WTC11 (cell line): Measurements from ENCODE around the gene FCN3. TPM values are rescaled to one million over a fixed set of nuclear protein-coding genes. Genes with fewer than 3 reads are reported as not detected.

Experiments used
- ATF1 ChIP-seq: sonication (generic); formaldehyde crosslinking; IDR thresholded peaks from 2 replicates; pipeline ENCODE4 v1.8.1; 2023; ENCODE audit warnings: mild to moderate bottlenecking, moderate library complexity, missing genetic modification reagents
- CREM ChIP-seq: sonication (generic); formaldehyde crosslinking; IDR thresholded peaks from 2 replicates; pipeline ENCODE4 v1.8.1; 2022; ENCODE audit warnings: mild to moderate bottlenecking, missing genetic modification reagents, moderate library complexity
- ETV6 ChIP-seq: sonication (generic); formaldehyde crosslinking; IDR thresholded peaks from 2 replicates; pipeline ENCODE4 v1.8.1; 2022; ENCODE audit warnings: mild to moderate bottlenecking, missing genetic modification reagents
- GABPB1 ChIP-seq: sonication (generic); formaldehyde crosslinking; IDR thresholded peaks from 2 replicates; pipeline ENCODE4 v1.8.1; 2023; ENCODE audit warnings: mild to moderate bottlenecking, missing genetic modification reagents
- GTF2I ChIP-seq: fragments of 250-450 bp; sonication (Bioruptor Pico); conservative IDR thresholded peaks from 2 replicates; pipeline ENCODE4 v1.4.0; 2021; ENCODE audit warnings: mild to moderate bottlenecking
- IRF2 ChIP-seq: sonication (generic); formaldehyde crosslinking; IDR thresholded peaks from 2 replicates; pipeline ENCODE4 v1.8.0; 2022; ENCODE audit warnings: low read depth, missing genetic modification reagents, borderline replicate concordance
- NFATC4 ChIP-seq: fragments of 250-450 bp; sonication (Bioruptor Pico); IDR thresholded peaks from 2 replicates; pipeline ENCODE4 v1.9.0; 2021; ENCODE audit warnings: mild to moderate bottlenecking
- NR1H2 ChIP-seq: sonication (generic); formaldehyde crosslinking; IDR thresholded peaks from 2 replicates; pipeline ENCODE4 v1.9.0; 2021; ENCODE audit warnings: mild to moderate bottlenecking, moderate library complexity, missing genetic modification reagents
- NR2C2 ChIP-seq: sonication (generic); formaldehyde crosslinking; IDR thresholded peaks from 2 replicates; pipeline ENCODE4 v1.8.0; 2022; ENCODE audit warnings: mild to moderate bottlenecking, missing genetic modification reagents
- OVOL2 ChIP-seq: fragments of 250-450 bp; sonication (Bioruptor Pico); IDR thresholded peaks from 2 replicates; pipeline ENCODE4 v1.9.0; 2021; ENCODE audit warnings: mild to moderate bottlenecking, borderline replicate concordance
- SMAD4 ChIP-seq: sonication (generic); formaldehyde crosslinking; IDR thresholded peaks from 2 replicates; pipeline ENCODE4 v1.8.0; 2022; ENCODE audit warnings: mild to moderate bottlenecking, missing genetic modification reagents
- ZNF263 ChIP-seq: sonication (generic); formaldehyde crosslinking; IDR thresholded peaks from 2 replicates; pipeline ENCODE4 v1.8.1; 2022; ENCODE audit warnings: low read depth, mild to moderate bottlenecking, moderate library complexity, missing genetic modification reagents
- ZNF317 ChIP-seq: sonication (generic); formaldehyde crosslinking; IDR thresholded peaks from 2 replicates; pipeline ENCODE4 v1.8.1; 2023; ENCODE audit warnings: low read depth, mild to moderate bottlenecking, moderate library complexity, missing genetic modification reagents, borderline replicate concordance
- total RNA-seq: library from RNA; stranded (reverse); gene quantifications from 3 replicates; pipeline ENCODE4 v1.2.3, GENCODE V29; 2021
- TF ChIP-seq, protein P1 (sequence below): sonication (generic); formaldehyde crosslinking; IDR thresholded peaks from 2 replicates; pipeline ENCODE4 v1.8.1; 2023; ENCODE audit warnings: mild to moderate bottlenecking, moderate library complexity, missing genetic modification reagents
- TF ChIP-seq, protein P2 (sequence below): sonication (generic); formaldehyde crosslinking; IDR thresholded peaks from 2 replicates; pipeline ENCODE4 v1.8.1; 2022; ENCODE audit warnings: mild to moderate bottlenecking, moderate library complexity, missing genetic modification reagents
- TF ChIP-seq, protein P3 (sequence below): sonication (generic); formaldehyde crosslinking; IDR thresholded peaks from 2 replicates; pipeline ENCODE4 v1.8.1; 2022; ENCODE audit warnings: low read depth, missing genetic modification reagents, borderline replicate concordance
- TF ChIP-seq, protein P4 (sequence below): sonication (generic); formaldehyde crosslinking; IDR thresholded peaks from 2 replicates; pipeline ENCODE4 v1.8.0; 2023; ENCODE audit warnings: mild to moderate bottlenecking, missing genetic modification reagents
- TF ChIP-seq, protein P5 (sequence below): fragments of 250-450 bp; sonication (Bioruptor Pico); IDR thresholded peaks from 2 replicates; pipeline ENCODE4 v1.8.0; 2021; ENCODE audit warnings: mild to moderate bottlenecking
- TF ChIP-seq, protein P6 (sequence below): sonication (generic); formaldehyde crosslinking; IDR thresholded peaks from 2 replicates; pipeline ENCODE4 v1.8.1; 2023; ENCODE audit warnings: mild to moderate bottlenecking, missing genetic modification reagents
- TF ChIP-seq, protein P7 (sequence below): fragments of 200-600 bp; IDR thresholded peaks from 2 replicates; pipeline ENCODE4 v1.8.0; 2022; ENCODE audit warnings: antibody characterized with exemption
- TF ChIP-seq, protein P8 (sequence below): sonication (generic); formaldehyde crosslinking; IDR thresholded peaks from 2 replicates; pipeline ENCODE4 v1.8.1; 2022; ENCODE audit warnings: mild to moderate bottlenecking, missing genetic modification reagents, moderate library complexity, borderline replicate concordance

FCN3 gene
- total RNA-seq, 1 experiment from 2014 or later, result 0.98 TPM

DNA sequence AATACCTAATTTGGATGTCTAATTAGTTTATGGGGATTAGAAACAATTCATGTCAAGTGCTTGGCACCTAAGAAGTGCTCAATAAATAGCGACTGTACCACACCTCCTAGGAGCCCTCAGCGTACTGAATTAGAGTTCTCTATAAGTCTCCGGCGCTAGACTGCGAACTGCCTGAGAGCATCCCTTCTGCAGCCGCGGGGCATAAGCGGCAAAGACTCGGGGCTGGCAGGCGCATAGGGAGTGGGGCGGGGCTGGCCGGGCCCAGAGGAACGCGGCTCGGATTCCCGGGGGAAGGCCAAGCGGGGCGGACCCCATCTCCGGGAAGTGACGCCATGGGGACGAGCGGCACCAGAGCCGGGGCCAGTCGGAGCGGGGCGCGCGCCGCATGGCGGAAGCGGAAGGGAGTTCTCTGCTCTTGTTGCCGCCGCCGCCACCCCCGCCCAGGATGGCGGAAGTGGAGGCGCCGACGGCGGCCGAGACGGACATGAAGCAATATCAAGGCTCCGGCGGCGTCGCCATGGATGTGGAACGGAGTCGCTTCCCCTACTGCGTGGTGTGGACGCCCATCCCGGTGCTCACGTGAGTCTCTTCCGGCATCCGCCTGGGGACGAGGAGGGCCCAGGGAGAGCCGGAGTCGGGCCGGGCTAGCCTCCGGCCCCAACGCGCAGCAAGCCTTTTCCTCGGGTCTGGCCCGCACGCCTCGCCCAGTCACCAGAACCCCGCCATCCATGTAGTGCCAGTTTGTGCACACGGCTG, 52.6 kb downstream of the FCN3 start, which contains the start of gene TMEM222 (continued):
- TF ChIP-seq, protein P1, sequence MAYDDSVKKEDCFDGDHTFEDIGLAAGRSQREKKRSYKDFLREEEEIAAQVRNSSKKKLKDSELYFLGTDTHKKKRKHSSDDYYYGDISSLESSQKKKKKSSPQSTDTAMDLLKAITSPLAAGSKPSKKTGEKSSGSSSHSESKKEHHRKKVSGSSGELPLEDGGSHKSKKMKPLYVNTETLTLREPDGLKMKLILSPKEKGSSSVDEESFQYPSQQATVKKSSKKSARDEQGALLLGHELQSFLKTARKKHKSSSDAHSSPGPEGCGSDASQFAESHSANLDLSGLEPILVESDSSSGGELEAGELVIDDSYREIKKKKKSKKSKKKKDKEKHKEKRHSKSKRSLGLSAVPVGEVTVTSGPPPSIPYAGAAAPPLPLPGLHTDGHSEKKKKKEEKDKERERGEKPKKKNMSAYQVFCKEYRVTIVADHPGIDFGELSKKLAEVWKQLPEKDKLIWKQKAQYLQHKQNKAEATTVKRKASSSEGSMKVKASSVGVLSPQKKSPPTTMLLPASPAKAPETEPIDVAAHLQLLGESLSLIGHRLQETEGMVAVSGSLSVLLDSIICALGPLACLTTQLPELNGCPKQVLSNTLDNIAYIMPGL (CRISPR knock-in tag), result no peak; the same call in 1 of the 2 replicates
- TF ChIP-seq ZNF263 (CRISPR knock-in tag) (no peak), GABPB1 (CRISPR knock-in tag) (peak; percentile 96), IRF2 (CRISPR knock-in tag) (no peak), GTF2I (CRISPR knock-in tag) (no peak), ETV6 (CRISPR knock-in tag) (peak; percentile 94), NR1H2 (CRISPR knock-in tag) (no peak), CREM (CRISPR knock-in tag) (peak; percentile 97), NR2C2 (CRISPR knock-in tag) (no peak), SMAD4 (CRISPR knock-in tag) (no peak), ZNF317 (CRISPR knock-in tag) (no peak; the same call in 1 of the 2 replicates), ATF1 (CRISPR knock-in tag) (0 out of 2 replicates have a peak, but pooled peaks have one; percentile 71), NFATC4 (CRISPR knock-in tag) (no peak), OVOL2 (CRISPR knock-in tag) (no peak)
- TF ChIP-seq, protein P2, sequence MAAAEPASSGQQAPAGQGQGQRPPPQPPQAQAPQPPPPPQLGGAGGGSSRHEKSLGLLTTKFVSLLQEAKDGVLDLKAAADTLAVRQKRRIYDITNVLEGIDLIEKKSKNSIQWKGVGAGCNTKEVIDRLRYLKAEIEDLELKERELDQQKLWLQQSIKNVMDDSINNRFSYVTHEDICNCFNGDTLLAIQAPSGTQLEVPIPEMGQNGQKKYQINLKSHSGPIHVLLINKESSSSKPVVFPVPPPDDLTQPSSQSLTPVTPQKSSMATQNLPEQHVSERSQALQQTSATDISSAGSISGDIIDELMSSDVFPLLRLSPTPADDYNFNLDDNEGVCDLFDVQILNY, result peak; percentile 96; the same call in 1 of the 2 replicates
- TF ChIP-seq, protein P3, sequence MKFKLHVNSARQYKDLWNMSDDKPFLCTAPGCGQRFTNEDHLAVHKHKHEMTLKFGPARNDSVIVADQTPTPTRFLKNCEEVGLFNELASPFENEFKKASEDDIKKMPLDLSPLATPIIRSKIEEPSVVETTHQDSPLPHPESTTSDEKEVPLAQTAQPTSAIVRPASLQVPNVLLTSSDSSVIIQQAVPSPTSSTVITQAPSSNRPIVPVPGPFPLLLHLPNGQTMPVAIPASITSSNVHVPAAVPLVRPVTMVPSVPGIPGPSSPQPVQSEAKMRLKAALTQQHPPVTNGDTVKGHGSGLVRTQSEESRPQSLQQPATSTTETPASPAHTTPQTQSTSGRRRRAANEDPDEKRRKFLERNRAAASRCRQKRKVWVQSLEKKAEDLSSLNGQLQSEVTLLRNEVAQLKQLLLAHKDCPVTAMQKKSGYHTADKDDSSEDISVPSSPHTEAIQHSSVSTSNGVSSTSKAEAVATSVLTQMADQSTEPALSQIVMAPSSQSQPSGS (CRISPR knock-in tag), result no peak
- TF ChIP-seq, protein P4, sequence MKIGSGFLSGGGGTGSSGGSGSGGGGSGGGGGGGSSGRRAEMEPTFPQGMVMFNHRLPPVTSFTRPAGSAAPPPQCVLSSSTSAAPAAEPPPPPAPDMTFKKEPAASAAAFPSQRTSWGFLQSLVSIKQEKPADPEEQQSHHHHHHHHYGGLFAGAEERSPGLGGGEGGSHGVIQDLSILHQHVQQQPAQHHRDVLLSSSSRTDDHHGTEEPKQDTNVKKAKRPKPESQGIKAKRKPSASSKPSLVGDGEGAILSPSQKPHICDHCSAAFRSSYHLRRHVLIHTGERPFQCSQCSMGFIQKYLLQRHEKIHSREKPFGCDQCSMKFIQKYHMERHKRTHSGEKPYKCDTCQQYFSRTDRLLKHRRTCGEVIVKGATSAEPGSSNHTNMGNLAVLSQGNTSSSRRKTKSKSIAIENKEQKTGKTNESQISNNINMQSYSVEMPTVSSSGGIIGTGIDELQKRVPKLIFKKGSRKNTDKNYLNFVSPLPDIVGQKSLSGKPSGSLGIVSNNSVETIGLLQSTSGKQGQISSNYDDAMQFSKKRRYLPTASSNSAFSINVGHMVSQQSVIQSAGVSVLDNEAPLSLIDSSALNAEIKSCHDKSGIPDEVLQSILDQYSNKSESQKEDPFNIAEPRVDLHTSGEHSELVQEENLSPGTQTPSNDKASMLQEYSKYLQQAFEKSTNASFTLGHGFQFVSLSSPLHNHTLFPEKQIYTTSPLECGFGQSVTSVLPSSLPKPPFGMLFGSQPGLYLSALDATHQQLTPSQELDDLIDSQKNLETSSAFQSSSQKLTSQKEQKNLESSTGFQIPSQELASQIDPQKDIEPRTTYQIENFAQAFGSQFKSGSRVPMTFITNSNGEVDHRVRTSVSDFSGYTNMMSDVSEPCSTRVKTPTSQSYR (CRISPR knock-in tag), result no peak; the same call in 1 of the 2 replicates
- TF ChIP-seq, protein P5, sequence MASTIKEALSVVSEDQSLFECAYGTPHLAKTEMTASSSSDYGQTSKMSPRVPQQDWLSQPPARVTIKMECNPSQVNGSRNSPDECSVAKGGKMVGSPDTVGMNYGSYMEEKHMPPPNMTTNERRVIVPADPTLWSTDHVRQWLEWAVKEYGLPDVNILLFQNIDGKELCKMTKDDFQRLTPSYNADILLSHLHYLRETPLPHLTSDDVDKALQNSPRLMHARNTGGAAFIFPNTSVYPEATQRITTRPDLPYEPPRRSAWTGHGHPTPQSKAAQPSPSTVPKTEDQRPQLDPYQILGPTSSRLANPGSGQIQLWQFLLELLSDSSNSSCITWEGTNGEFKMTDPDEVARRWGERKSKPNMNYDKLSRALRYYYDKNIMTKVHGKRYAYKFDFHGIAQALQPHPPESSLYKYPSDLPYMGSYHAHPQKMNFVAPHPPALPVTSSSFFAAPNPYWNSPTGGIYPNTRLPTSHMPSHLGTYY (CRISPR knock-in tag), result no peak
- TF ChIP-seq, protein P6, sequence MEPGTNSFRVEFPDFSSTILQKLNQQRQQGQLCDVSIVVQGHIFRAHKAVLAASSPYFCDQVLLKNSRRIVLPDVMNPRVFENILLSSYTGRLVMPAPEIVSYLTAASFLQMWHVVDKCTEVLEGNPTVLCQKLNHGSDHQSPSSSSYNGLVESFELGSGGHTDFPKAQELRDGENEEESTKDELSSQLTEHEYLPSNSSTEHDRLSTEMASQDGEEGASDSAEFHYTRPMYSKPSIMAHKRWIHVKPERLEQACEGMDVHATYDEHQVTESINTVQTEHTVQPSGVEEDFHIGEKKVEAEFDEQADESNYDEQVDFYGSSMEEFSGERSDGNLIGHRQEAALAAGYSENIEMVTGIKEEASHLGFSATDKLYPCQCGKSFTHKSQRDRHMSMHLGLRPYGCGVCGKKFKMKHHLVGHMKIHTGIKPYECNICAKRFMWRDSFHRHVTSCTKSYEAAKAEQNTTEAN (CRISPR knock-in tag), result peak; percentile 63
- TF ChIP-seq, protein P7, sequence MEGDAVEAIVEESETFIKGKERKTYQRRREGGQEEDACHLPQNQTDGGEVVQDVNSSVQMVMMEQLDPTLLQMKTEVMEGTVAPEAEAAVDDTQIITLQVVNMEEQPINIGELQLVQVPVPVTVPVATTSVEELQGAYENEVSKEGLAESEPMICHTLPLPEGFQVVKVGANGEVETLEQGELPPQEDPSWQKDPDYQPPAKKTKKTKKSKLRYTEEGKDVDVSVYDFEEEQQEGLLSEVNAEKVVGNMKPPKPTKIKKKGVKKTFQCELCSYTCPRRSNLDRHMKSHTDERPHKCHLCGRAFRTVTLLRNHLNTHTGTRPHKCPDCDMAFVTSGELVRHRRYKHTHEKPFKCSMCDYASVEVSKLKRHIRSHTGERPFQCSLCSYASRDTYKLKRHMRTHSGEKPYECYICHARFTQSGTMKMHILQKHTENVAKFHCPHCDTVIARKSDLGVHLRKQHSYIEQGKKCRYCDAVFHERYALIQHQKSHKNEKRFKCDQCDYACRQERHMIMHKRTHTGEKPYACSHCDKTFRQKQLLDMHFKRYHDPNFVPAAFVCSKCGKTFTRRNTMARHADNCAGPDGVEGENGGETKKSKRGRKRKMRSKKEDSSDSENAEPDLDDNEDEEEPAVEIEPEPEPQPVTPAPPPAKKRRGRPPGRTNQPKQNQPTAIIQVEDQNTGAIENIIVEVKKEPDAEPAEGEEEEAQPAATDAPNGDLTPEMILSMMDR, result no peak
- TF ChIP-seq, protein P8, sequence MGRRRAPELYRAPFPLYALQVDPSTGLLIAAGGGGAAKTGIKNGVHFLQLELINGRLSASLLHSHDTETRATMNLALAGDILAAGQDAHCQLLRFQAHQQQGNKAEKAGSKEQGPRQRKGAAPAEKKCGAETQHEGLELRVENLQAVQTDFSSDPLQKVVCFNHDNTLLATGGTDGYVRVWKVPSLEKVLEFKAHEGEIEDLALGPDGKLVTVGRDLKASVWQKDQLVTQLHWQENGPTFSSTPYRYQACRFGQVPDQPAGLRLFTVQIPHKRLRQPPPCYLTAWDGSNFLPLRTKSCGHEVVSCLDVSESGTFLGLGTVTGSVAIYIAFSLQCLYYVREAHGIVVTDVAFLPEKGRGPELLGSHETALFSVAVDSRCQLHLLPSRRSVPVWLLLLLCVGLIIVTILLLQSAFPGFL (CRISPR knock-in tag), result 0 out of 2 replicates have a peak, but pooled peaks have one; percentile 23
